Measurements from ENCODE around the gene PET117. TPM values are rescaled to one million over a fixed set of nuclear protein-coding genes. Genes with fewer than 3 reads are reported as not detected.
"Not testable (repeated sequence)": the region's sequence is repeated elsewhere in the genome, so short reads cannot be mapped to it uniquely, and the experiment has no call there.

PET117 gene
- total RNA-seq (10 to 100 TPM; 13.6 to 14.6 TPM), total RNA-seq (0.12 to 2.0 (median 0.80) reads per million in 172 experiments)
- polyA plus RNA-seq (2013, experiment 1 of 2) = 13.4 TPM
- polyA plus RNA-seq (2013, experiment 2 of 2) = 16.4 TPM

- peak within 1 kb of the TSS; percentile 81 for H3K4me3 ChIP-seq (ENCODE audit: low read length)
- Mint-ChIP-seq H3K27me3 (no peaks in the 10 kb centered on the region), H3K36me3 (ENCODE audit: low read depth) (peaks cover 26% of the 10 kb centered on the region), H3K4me1 (ENCODE audit: low read depth) (peaks cover 32% of the 10 kb centered on the region), H3K27ac (peak within 1 kb of the TSS; percentile 95), H3K9me3 (no peaks in the 10 kb centered on the region), H3K4me3 (peak within 1 kb of the TSS; percentile 96)
- no peaks in the 10 kb centered on the region for H3K27me3 ChIP-seq (ENCODE audit: control insufficient read depth in 1 of 2, insufficient read depth in 2 of 2, low read length in 2 of 2)
- CTCF ChIA-PET = interaction anchor here (1.3 to 1.7 kb wide), 3 partner anchors 150 to 455 kb away, joined by 3 to 5 read pairs (median 3); partner anchors contain the start of gene ZNF133
- TF ChIP-seq CTCF (IDR thresholded peaks at IDR 0.05) = no peak
- H3K4me1 ChIP-seq (ENCODE audit: insufficient read depth, low read length) = peaks cover 32% of the 10 kb centered on the region
- peak; percentile 92 for ATAC-seq (ENCODE audit: poor library complexity)
- no peaks in the 10 kb centered on the region for H3K9me3 ChIP-seq (ENCODE audit: control insufficient read depth in 1 of 2, insufficient read depth in 1 of 2, low read length in 2 of 2)
- peaks cover 6% of the 10 kb centered on the region for H3K36me3 ChIP-seq (ENCODE audit: insufficient read depth, low read length)
- intact Hi-C loops (cut with DNase I, micrococcal nuclease) = loop anchor here (1.0 to 10.0 kb wide), 11 partner anchors 151 to 1915 kb away; partner anchors contain the start of genes CFAP61 (in 1 of the 2), CRNKL1 (in 1 of the 2), KIF16B (in 1 of the 2) and RRBP1 (in 1 of the 2)
- POLR2A ChIA-PET = interaction anchor here (0.7 to 2.8 kb wide), 14 partner anchors 9 to 1914 kb away, joined by 3 to 47 read pairs (median 4); partner anchors contain the start of genes BFSP1, CFAP61, CRNKL1 and DZANK1
- H3K27ac ChIP-seq (ENCODE audit: low read depth in 1 of 2, low read length in 2 of 2) = peak within 1 kb of the TSS; percentile 72 to 75
- peak; percentile 83 to 96 (median 91) for DNase-seq
Observed at GRCh38 chr20:18137412-18138265, at the start of gene PET117, which contains the start of gene KAT14. PET117 (plus strand) TSS chr20:18137863; CDS start chr20:18137956, 93 bp downstream. KAT14 (plus strand) TSS chr20:18137863; CDS start chr20:18142661, 4,798 bp downstream.

GRCh38 chr20:18088298-18088697 lies 49.4 kb upstream of the PET117 start:
- POLR2A ChIA-PET, CTCF ChIA-PET: not testable (repeated sequence)
- peaks cover 18% of the 10 kb centered on the region for H3K27me3 Mint-ChIP-seq

GRCh38 chr20:18088841-18089240 lies 48.8 kb upstream of the PET117 start:
- DNase-seq; H3K36me3 Mint-ChIP-seq (ENCODE audit: low read depth); H3K36me3 ChIP-seq (ENCODE audit: insufficient read depth, low read length); H3K4me3 Mint-ChIP-seq; ATAC-seq (ENCODE audit: poor library complexity); H3K4me1 ChIP-seq (ENCODE audit: insufficient read depth, low read length); CTCF ChIA-PET; H3K9me3 Mint-ChIP-seq; H3K27ac ChIP-seq (ENCODE audit: low read depth in 1 of 2, low read length in 2 of 2); H3K27ac Mint-ChIP-seq; H3K27me3 ChIP-seq (ENCODE audit: control insufficient read depth in 1 of 2, insufficient read depth in 2 of 2, low read length in 2 of 2); POLR2A ChIA-PET; H3K4me1 Mint-ChIP-seq (ENCODE audit: low read depth); intact Hi-C loops (cut with DNase I, micrococcal nuclease); H3K4me3 ChIP-seq (ENCODE audit: low read length); H3K9me3 ChIP-seq (ENCODE audit: control insufficient read depth in 1 of 2, insufficient read depth in 1 of 2, low read length in 2 of 2): not testable (repeated sequence)
- peaks cover 18% of the 10 kb centered on the region for H3K27me3 Mint-ChIP-seq

More at GRCh38 chr20:18088298-18088697, 49.4 kb upstream of the PET117 start:
- H3K4me3 ChIP-seq (ENCODE audit: low read length); H3K9me3 ChIP-seq (ENCODE audit: control insufficient read depth in 1 of 2, insufficient read depth in 1 of 2, low read length in 2 of 2); intact Hi-C loops (cut with DNase I, micrococcal nuclease); H3K36me3 Mint-ChIP-seq (ENCODE audit: low read depth); H3K4me1 Mint-ChIP-seq (ENCODE audit: low read depth); DNase-seq; H3K36me3 ChIP-seq (ENCODE audit: insufficient read depth, low read length); H3K4me3 Mint-ChIP-seq; ATAC-seq (ENCODE audit: poor library complexity); H3K4me1 ChIP-seq (ENCODE audit: insufficient read depth, low read length); H3K9me3 Mint-ChIP-seq; H3K27me3 ChIP-seq (ENCODE audit: control insufficient read depth in 1 of 2, insufficient read depth in 2 of 2, low read length in 2 of 2); H3K27ac Mint-ChIP-seq; H3K27ac ChIP-seq (ENCODE audit: low read depth in 1 of 2, low read length in 2 of 2): not testable (repeated sequence)

- H3K4me3 Mint-ChIP-seq = no peak overlapping the region
- CTCF ChIA-PET = no interaction called here
- H3K27me3 ChIP-seq (ENCODE audit: control insufficient read depth in 1 of 2, insufficient read depth in 2 of 2, low read length in 2 of 2) = peaks cover 3 to 5% of the 10 kb centered on the region in 2 experiments
- no peaks in the 10 kb centered on the region for H3K9me3 ChIP-seq (ENCODE audit: control insufficient read depth in 1 of 2, insufficient read depth in 1 of 2, low read length in 2 of 2)
- POLR2A ChIA-PET = no interaction called here
- TF ChIP-seq CTCF (IDR thresholded peaks at IDR 0.05) = no peak
- no peaks in the 10 kb centered on the region for H3K36me3 ChIP-seq (ENCODE audit: insufficient read depth, low read length)
- intact Hi-C loops (cut with DNase I, micrococcal nuclease) = no loop called here
- H3K9me3 Mint-ChIP-seq = no peaks in the 10 kb centered on the region
- H3K4me3 ChIP-seq (ENCODE audit: low read length) = no peak overlapping the region
- no peaks in the 10 kb centered on the region for H3K36me3 Mint-ChIP-seq (ENCODE audit: low read depth)
- H3K27ac Mint-ChIP-seq = no peak overlapping the region
- H3K27ac ChIP-seq (ENCODE audit: low read depth in 1 of 2, low read length in 2 of 2) = no peak overlapping the region
- H3K27me3 Mint-ChIP-seq = peaks cover 18% of the 10 kb centered on the region
- H3K4me1 Mint-ChIP-seq (ENCODE audit: low read depth) = no peaks in the 10 kb centered on the region
- H3K4me1 ChIP-seq (ENCODE audit: insufficient read depth, low read length) = no peaks in the 10 kb centered on the region
- no peak for ATAC-seq (ENCODE audit: poor library complexity)
- no peak for DNase-seq
Observed at GRCh38 chr20:18090044-18090443, 47.6 kb upstream of the PET117 start.

Data from CD4-positive, alpha-beta T cell (primary cell).